Measurements from ENCODE around the gene MCF2.

MCF2 gene

GRCh38 chrX:139720979-139721378 lies 13.0 kb upstream of the MCF2 start:
- Histone ChIP-seq H3K4me3 (ENCODE audit: low read depth, low read length, poor library complexity, severe bottlenecking) (no peak overlapping the region), H3F3A (ENCODE audit: insufficient read depth, low read length) (no peaks in the 10 kb centered on the region), H4K20me1 (ENCODE audit: insufficient read depth, low read length) (no peaks in the 10 kb centered on the region), H3K9me2 (ENCODE audit: low read depth, low read length) (no peaks in the 10 kb centered on the region), H3K4me1 (ENCODE audit: insufficient read depth, low read length, severe bottlenecking) (no peaks in the 10 kb centered on the region), H2AFZ (ENCODE audit: low read length) (no peak overlapping the region), H3K27ac (ENCODE audit: low read depth, low read length, poor library complexity, severe bottlenecking) (no peak overlapping the region), H3K9me3 (ENCODE audit: low read length) (no peaks in the 10 kb centered on the region), H3K27me3 (ENCODE audit: insufficient read depth, low read length) (no peaks in the 10 kb centered on the region), H3K4me2 (ENCODE audit: low read length) (no peak overlapping the region), H3K79me2 (ENCODE audit: insufficient read depth, low read length) (no peaks in the 10 kb centered on the region), H3K9ac (ENCODE audit: low read length) (no peak overlapping the region), H3K36me3 (ENCODE audit: insufficient read depth, low read length) (no peaks in the 10 kb centered on the region)
- no peak for TF ChIP-seq EZH2 (IDR thresholded peaks at IDR 0.05; ENCODE audit: borderline replicate concordance, low read length)
- no peak for TF ChIP-seq CTCF (IDR thresholded peaks at IDR 0.05; ENCODE audit: low read length)

- Histone ChIP-seq H3F3A (ENCODE audit: insufficient read depth, low read length) (no peaks in the 10 kb centered on the region), H3K36me3 (ENCODE audit: insufficient read depth, low read length) (no peaks in the 10 kb centered on the region), H3K9me2 (ENCODE audit: low read depth, low read length) (no peaks in the 10 kb centered on the region), H3K9me3 (ENCODE audit: low read length) (no peaks in the 10 kb centered on the region), H3K27me3 (ENCODE audit: insufficient read depth, low read length) (no peaks in the 10 kb centered on the region), H3K9ac (ENCODE audit: low read length) (no peak overlapping the region), H3K79me2 (ENCODE audit: insufficient read depth, low read length) (no peaks in the 10 kb centered on the region), H3K4me3 (ENCODE audit: low read depth, low read length, poor library complexity, severe bottlenecking) (no peak overlapping the region), H2AFZ (ENCODE audit: low read length) (no peak overlapping the region), H3K27ac (ENCODE audit: low read depth, low read length, poor library complexity, severe bottlenecking) (no peak overlapping the region), H3K4me1 (ENCODE audit: insufficient read depth, low read length, severe bottlenecking) (no peaks in the 10 kb centered on the region), H3K4me2 (ENCODE audit: low read length) (no peak overlapping the region), H4K20me1 (ENCODE audit: insufficient read depth, low read length) (no peaks in the 10 kb centered on the region)
- no peak for TF ChIP-seq CTCF (IDR thresholded peaks at IDR 0.05; ENCODE audit: low read length)
- TF ChIP-seq EZH2 (IDR thresholded peaks at IDR 0.05; ENCODE audit: borderline replicate concordance, low read length), result no peak
These were observed 12.2 kb upstream of the MCF2 start for GRCh38 chrX:139720136-139720535.

GRCh38 chrX:139702658-139703057 lies 5.3 kb downstream of the MCF2 start:
- Histone ChIP-seq H3F3A (ENCODE audit: insufficient read depth, low read length) (no peaks in the 10 kb centered on the region), H3K27ac (ENCODE audit: low read depth, low read length, poor library complexity, severe bottlenecking) (no peak overlapping the region), H3K36me3 (ENCODE audit: insufficient read depth, low read length) (no peaks in the 10 kb centered on the region), H3K4me2 (ENCODE audit: low read length) (no peak overlapping the region), H3K9ac (ENCODE audit: low read length) (no peak overlapping the region), H3K79me2 (ENCODE audit: insufficient read depth, low read length) (no peaks in the 10 kb centered on the region), H2AFZ (ENCODE audit: low read length) (no peak overlapping the region), H3K9me3 (ENCODE audit: low read length) (no peaks in the 10 kb centered on the region), H3K9me2 (ENCODE audit: low read depth, low read length) (no peaks in the 10 kb centered on the region), H3K4me3 (ENCODE audit: low read depth, low read length, poor library complexity, severe bottlenecking) (no peak overlapping the region), H3K27me3 (ENCODE audit: insufficient read depth, low read length) (no peaks in the 10 kb centered on the region), H3K4me1 (ENCODE audit: insufficient read depth, low read length, severe bottlenecking) (no peaks in the 10 kb centered on the region), H4K20me1 (ENCODE audit: insufficient read depth, low read length) (no peaks in the 10 kb centered on the region)
- TF ChIP-seq EZH2 (IDR thresholded peaks at IDR 0.05; ENCODE audit: borderline replicate concordance, low read length) (no peak), CTCF (IDR thresholded peaks at IDR 0.05; ENCODE audit: low read length) (no peak)
